Measurements from ENCODE around the gene URB1. TPM values are rescaled to one million over a fixed set of nuclear protein-coding genes. Genes with fewer than 3 reads are reported as not detected.

The URB1 gene
- total and polyA plus RNA-seq, 2 of the 8 experiments (the other 6 are each of a cell fraction or from before 2014, with no cell fraction given): 8.1 to 28.9 TPM

DNA sequence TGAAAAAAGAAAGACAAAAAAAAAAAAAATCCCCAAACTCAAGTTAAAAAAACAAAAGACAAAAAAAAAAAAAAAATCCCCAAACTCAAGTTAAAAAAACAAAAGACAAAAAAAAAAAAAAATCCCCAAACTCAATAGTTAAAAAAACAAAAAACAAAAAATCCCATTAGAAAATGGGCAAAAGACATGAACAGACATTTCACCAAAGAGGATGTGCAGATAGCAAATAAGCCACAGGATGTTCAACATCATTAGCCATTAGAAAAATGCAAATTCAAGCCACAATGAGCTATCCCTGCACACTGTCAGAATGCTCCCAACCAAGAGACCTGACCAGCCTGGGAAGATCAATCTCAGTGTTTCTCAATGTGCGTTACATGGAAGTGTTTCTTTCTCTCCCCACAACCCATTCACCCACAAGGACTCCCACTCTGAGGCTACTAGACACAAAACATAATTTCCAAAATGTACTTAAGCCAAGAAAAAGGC lies 60.3 kb downstream of the URB1 start:
- POLR2A ChIA-PET (ENCODE audit: partially characterized antibody): no interaction called here
- H3K4me3 ChIP-seq (ENCODE audit: extremely low read depth in 1 of 4, insufficient read depth in 2 of 4, low read depth in 3 of 4, low read length in 4 of 4): no peak overlapping the region
- H2BK12ac ChIP-seq (ENCODE audit: low read depth, low read length): no peak overlapping the region
- peaks cover 10 to 53% (median 29%) of the 10 kb centered on the region in 4 experiments for H3K36me3 ChIP-seq (ENCODE audit: control insufficient read depth in 2 of 4, insufficient read depth in 4 of 4, low read length in 3 of 4)
- H4K5ac ChIP-seq (ENCODE audit: insufficient read length, low read depth, low read length): no peak overlapping the region
- H2BK15ac ChIP-seq (ENCODE audit: low read length): no peak overlapping the region
- WGBS, 2 experiments (ENCODE audit: extremely low coverage in 1 of 2, insufficient coverage in 1 of 2, insufficient read length in 1 of 2, insufficient replicate concordance in 2 of 2, low coverage in 1 of 2, low lambda C conversion rate in 2 of 2, missing lambda C conversion rate in 1 of 2): 88% methylated on average over 1 of the region's 1 CpG; no CpG with 5 or more reads in 1 of the 2 experiments
- no peak overlapping the region for H2BK5ac ChIP-seq (ENCODE audit: low read depth, low read length)
- H3K27me3 ChIP-seq (replicated peaks in 1 of 4; ENCODE audit: control insufficient read depth in 3 of 4, extremely low read depth in 1 of 4, insufficient read depth in 3 of 4, low read length in 3 of 4): no peaks in the 10 kb centered on the region
- no peak overlapping the region for H3K4me2 ChIP-seq (ENCODE audit: insufficient read depth in 1 of 2, low read depth in 2 of 2, low read length in 2 of 2)
- peaks cover 0 to 14% (median 5%) of the 10 kb centered on the region in 4 experiments; a peak in 3 of 7 replicates for H3K4me1 ChIP-seq (replicated peaks in 1 of 4; ENCODE audit: control insufficient read depth in 3 of 4, insufficient read depth in 4 of 4, low read length in 3 of 4)
- no peak overlapping the region for H2AK5ac ChIP-seq (ENCODE audit: low read depth, low read length)
- no peak overlapping the region for H4K91ac ChIP-seq (replicated peaks; ENCODE audit: insufficient read length, low read length)
- no peak overlapping the region for H3K14ac ChIP-seq (ENCODE audit: insufficient read length)
- no peaks in the 10 kb centered on the region; the same call in 1 of the 2 replicates for H3K79me1 ChIP-seq (ENCODE audit: low read depth, low read length)
- no peak overlapping the region for H2BK120ac ChIP-seq (replicated peaks; ENCODE audit: low read depth, low read length)
- H2AFZ ChIP-seq (ENCODE audit: low read length): no peak overlapping the region
- H3K27ac ChIP-seq (ENCODE audit: low read depth, low read length): no peak overlapping the region
- no peak overlapping the region for H3K18ac ChIP-seq (ENCODE audit: extremely low read depth, low read length)
- H3K23me2 ChIP-seq (ENCODE audit: low read depth, low read length): no peaks in the 10 kb centered on the region
- no peak overlapping the region for H3K9ac ChIP-seq (replicated peaks in 1 of 4; ENCODE audit: extremely low read depth in 1 of 4, low read depth in 3 of 4, low read length in 3 of 4)
- 0 out of 4 replicates have a peak, but pooled peaks cover 0 to 3% of the 10 kb centered on the region in 2 experiments for H3K79me2 ChIP-seq (ENCODE audit: control insufficient read depth in 1 of 2, insufficient read depth in 2 of 2, low read length in 2 of 2)
- no peak overlapping the region for H2BK20ac ChIP-seq (ENCODE audit: low read length)
- CTCF ChIA-PET (ENCODE audit: partially characterized antibody): interaction anchor here (0.6 to 1.1 kb wide), 2 partner anchors 69 to 340 kb away, joined by 3 to 4 read pairs; no protein-coding TSS in a partner anchor
- H3K9me3 ChIP-seq (ENCODE audit: insufficient read depth in 2 of 2, low read depth in 1 of 2, low read length in 1 of 2): no peaks in the 10 kb centered on the region
- H3K23ac ChIP-seq (ENCODE audit: insufficient read length): no peak overlapping the region
- no peak overlapping the region for H4K8ac ChIP-seq (ENCODE audit: extremely low read depth, insufficient read depth, low read length)
- H3K4ac ChIP-seq (replicated peaks; ENCODE audit: insufficient read length, low read depth, low read length): no peak overlapping the region
- H3K56ac ChIP-seq (replicated peaks; ENCODE audit: insufficient read length, low read depth, low read length): no peak overlapping the region
- H4K20me1 ChIP-seq (replicated peaks in 1 of 2; ENCODE audit: control insufficient read depth in 1 of 2, insufficient read depth in 2 of 2, low read length in 2 of 2): peaks cover 0 to 6% of the 10 kb centered on the region in 2 experiments
- FAIRE-seq: peak; percentile 45
- DNase-seq (ENCODE audit: low read depth in 1 of 2, low spot score in 2 of 2): no peak
- TF ChIP-seq TEAD4 (IDR thresholded peaks at IDR 0.05; ENCODE audit: low read depth, low read length) (no peak), GTF2F1 (IDR thresholded peaks at IDR 0.05; ENCODE audit: borderline replicate concordance, low read depth, low read length) (no peak), YY1 (IDR thresholded peaks at IDR 0.05; ENCODE audit: low read depth, low read length) (no peak), JUN (IDR thresholded peaks at IDR 0.05; ENCODE audit: low read depth, low read length) (no peak), SIX5 (IDR thresholded peaks at IDR 0.05; ENCODE audit: low read depth, low read length) (no peak), POLR2AphosphoS5 (IDR thresholded peaks at IDR 0.05; ENCODE audit: low read depth, low read length) (no peak), SP2 (IDR thresholded peaks at IDR 0.05; ENCODE audit: low read length) (no peak), HDAC2 (IDR thresholded peaks at IDR 0.05; ENCODE audit: borderline replicate concordance in 1 of 2, low read depth in 2 of 2, low read length in 2 of 2) (no peak), RAD21 (IDR thresholded peaks at IDR 0.05 in 1 of 2, conservative IDR thresholded peaks at IDR 0.05 in 1 of 2; ENCODE audit: low read depth in 2 of 2, low read length in 2 of 2) (no peak), SIRT6 (IDR thresholded peaks at IDR 0.05; ENCODE audit: low read length) (no peak), PHF8 (conservative IDR thresholded peaks at IDR 0.05; ENCODE audit: low read depth, low read length) (no peak), RFX5 (IDR thresholded peaks at IDR 0.05; ENCODE audit: borderline replicate concordance, low read depth, low read length) (no peak)
- TF ChIP-seq, protein P1, sequence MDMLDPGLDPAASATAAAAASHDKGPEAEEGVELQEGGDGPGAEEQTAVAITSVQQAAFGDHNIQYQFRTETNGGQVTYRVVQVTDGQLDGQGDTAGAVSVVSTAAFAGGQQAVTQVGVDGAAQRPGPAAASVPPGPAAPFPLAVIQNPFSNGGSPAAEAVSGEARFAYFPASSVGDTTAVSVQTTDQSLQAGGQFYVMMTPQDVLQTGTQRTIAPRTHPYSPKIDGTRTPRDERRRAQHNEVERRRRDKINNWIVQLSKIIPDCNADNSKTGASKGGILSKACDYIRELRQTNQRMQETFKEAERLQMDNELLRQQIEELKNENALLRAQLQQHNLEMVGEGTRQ (IDR thresholded peaks at IDR 0.05; ENCODE audit: low read length): no peak
